Measurements from ENCODE around the gene PTPRE. TPM values are rescaled to one million over a fixed set of nuclear protein-coding genes. Genes with fewer than 3 reads are reported as not detected.

PTPRE gene
- total and polyA plus RNA-seq, 2 donors: 12.3 to 15.2 TPM

- Histone ChIP-seq H3K27ac (ENCODE audit: low read depth in 1 of 2, low read length in 1 of 2) (no peak overlapping the region), H3K4me3 (ENCODE audit: low read length in 2 of 2) (no peak overlapping the region), H3K36me3 (ENCODE audit: control insufficient read depth in 2 of 2, insufficient read depth in 2 of 2, low read length in 1 of 2) (no peaks in the 10 kb centered on the region), H3K4me1 (ENCODE audit: control insufficient read depth in 2 of 2, insufficient read depth in 2 of 2, low read length in 2 of 2) (no peaks in the 10 kb centered on the region), H3K27me3 (ENCODE audit: control insufficient read depth in 2 of 2, insufficient read depth in 1 of 2, low read length in 1 of 2) (peaks cover 0 to under 1% of the 10 kb centered on the region in 2 donors), H3K9me3 (ENCODE audit: control insufficient read depth in 2 of 2, insufficient read depth in 1 of 2, low read length in 1 of 2) (no peaks in the 10 kb centered on the region)
- 65% methylated on average over 3 of the region's 3 CpGs for WGBS
- DNase-seq (ENCODE audit: low read depth in 6 of 9, low spot score in 9 of 9): no peak
Observed at GRCh38 chr10:127899766-127900387, 7.0 kb upstream of the PTPRE start.

GRCh38 chr10:127903789-127904188 lies 3.1 kb upstream of the PTPRE start:
- no peaks in the 10 kb centered on the region for H3K4me1 ChIP-seq (ENCODE audit: control insufficient read depth in 2 of 2, insufficient read depth in 2 of 2, low read length in 2 of 2)
- H3K27me3 ChIP-seq (ENCODE audit: control insufficient read depth in 2 of 2, insufficient read depth in 1 of 2, low read length in 1 of 2): peaks cover 10 to 36% of the 10 kb centered on the region in 2 donors
- no peak overlapping the region for H3K27ac ChIP-seq (ENCODE audit: low read depth in 1 of 2, low read length in 1 of 2)
- 96% methylated on average over 5 of the region's 5 CpGs for WGBS
- DNase-seq (ENCODE audit: low read depth in 6 of 9, low spot score in 9 of 9): no peak
- no peaks in the 10 kb centered on the region for H3K36me3 ChIP-seq (ENCODE audit: control insufficient read depth in 2 of 2, insufficient read depth in 2 of 2, low read length in 1 of 2)
- H3K9me3 ChIP-seq (ENCODE audit: control insufficient read depth in 2 of 2, insufficient read depth in 1 of 2, low read length in 1 of 2): no peaks in the 10 kb centered on the region
- H3K4me3 ChIP-seq (ENCODE audit: low read length in 2 of 2): no peak overlapping the region

GRCh38 chr10:127904311-127905000 lies 2.4 kb upstream of the PTPRE start:
- Histone ChIP-seq H3K9me3 (ENCODE audit: control insufficient read depth in 2 of 2, insufficient read depth in 1 of 2, low read length in 1 of 2) (no peaks in the 10 kb centered on the region), H3K27me3 (ENCODE audit: control insufficient read depth in 2 of 2, insufficient read depth in 1 of 2, low read length in 1 of 2) (peaks cover 12 to 42% of the 10 kb centered on the region in 2 donors), H3K4me3 (ENCODE audit: low read length in 2 of 2) (no peak overlapping the region), H3K36me3 (ENCODE audit: control insufficient read depth in 2 of 2, insufficient read depth in 2 of 2, low read length in 1 of 2) (no peaks in the 10 kb centered on the region), H3K4me1 (ENCODE audit: control insufficient read depth in 2 of 2, insufficient read depth in 2 of 2, low read length in 2 of 2) (no peaks in the 10 kb centered on the region), H3K27ac (ENCODE audit: low read depth in 1 of 2, low read length in 1 of 2) (no peak overlapping the region)
- no peak for DNase-seq (ENCODE audit: low read depth in 6 of 9, low spot score in 9 of 9)
- WGBS: 96% methylated on average over 5 of the region's 5 CpGs

DNA sequence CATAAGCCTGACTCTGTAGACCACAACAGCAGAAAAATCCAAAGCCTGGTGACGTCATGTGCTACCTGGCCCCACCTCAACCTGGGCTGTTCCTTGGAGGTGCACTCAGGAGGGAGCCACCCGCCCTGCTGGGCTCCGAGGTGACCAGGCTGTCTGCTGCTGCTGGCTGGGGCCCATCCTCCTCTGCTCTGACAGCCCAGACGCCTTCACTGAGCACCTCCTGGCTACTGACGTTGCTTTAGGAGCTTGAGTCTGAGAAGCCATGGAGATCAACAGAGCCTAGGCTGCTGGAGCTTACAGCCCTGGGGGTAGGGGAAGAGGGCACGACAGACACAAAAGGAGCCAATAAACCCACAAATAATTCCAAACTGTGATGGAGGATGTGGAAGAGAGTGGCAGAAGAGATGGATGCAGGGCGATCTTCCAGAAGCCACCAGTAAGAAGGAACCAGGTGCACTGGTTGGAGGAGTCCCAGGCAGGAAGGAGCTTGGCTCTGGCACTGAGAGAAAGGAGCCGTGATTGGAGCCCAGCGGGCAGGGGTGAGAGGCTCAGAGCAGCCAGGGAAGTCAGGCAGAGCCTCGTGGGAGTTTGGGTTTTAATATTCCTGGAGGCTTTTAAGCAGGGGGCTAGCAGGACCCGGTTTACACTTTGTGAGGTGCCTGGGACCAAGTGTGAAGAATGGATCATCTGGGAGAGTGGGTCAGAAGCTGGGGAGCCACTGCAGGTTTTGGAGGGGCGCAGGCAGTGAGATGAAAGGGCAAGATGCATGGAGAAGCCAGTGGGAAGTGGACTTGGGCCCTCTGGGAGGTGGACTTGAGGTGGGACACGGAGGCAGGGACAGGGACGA lies 1.7 kb upstream of the PTPRE start:
- no peak overlapping the region for H3K4me3 ChIP-seq (ENCODE audit: low read length in 2 of 2)
- no peaks in the 10 kb centered on the region for H3K9me3 ChIP-seq (ENCODE audit: control insufficient read depth in 2 of 2, insufficient read depth in 1 of 2, low read length in 1 of 2)
- no peak for DNase-seq (ENCODE audit: low read depth in 6 of 9, low spot score in 9 of 9)
- H3K4me1 ChIP-seq (ENCODE audit: control insufficient read depth in 2 of 2, insufficient read depth in 2 of 2, low read length in 2 of 2): no peaks in the 10 kb centered on the region
- H3K27me3 ChIP-seq (ENCODE audit: control insufficient read depth in 2 of 2, insufficient read depth in 1 of 2, low read length in 1 of 2): peaks cover 12 to 44% of the 10 kb centered on the region in 2 donors
- no peaks in the 10 kb centered on the region for H3K36me3 ChIP-seq (ENCODE audit: control insufficient read depth in 2 of 2, insufficient read depth in 2 of 2, low read length in 1 of 2)
- 94% methylated on average over 14 of the region's 14 CpGs for WGBS
- H3K27ac ChIP-seq (ENCODE audit: low read depth in 1 of 2, low read length in 1 of 2): no peak overlapping the region

DNA sequence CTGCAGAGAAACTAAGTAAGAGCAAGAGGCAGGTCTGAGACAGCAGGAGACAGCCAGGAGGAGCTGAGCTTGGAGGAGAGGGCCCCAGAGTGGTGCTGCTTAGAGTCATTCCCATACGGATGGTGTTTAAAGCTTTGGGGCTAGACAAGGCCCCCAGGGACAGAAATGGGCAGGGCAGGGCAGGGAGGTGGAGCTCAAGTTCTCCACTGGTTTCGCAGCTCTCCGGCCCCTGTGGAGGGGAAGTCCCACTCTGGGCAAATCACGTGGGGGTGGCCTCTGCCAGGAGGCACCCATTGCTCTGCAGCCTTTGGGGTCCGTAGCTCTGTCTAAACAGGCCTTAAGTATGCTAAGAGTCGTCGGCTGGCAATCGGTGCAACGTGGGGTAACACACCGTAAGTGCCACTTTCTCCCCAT lies 1.0 kb upstream of the PTPRE start:
- H3K27ac ChIP-seq (ENCODE audit: low read depth in 1 of 2, low read length in 1 of 2): no peak overlapping the region
- no peaks in the 10 kb centered on the region for H3K36me3 ChIP-seq (ENCODE audit: control insufficient read depth in 2 of 2, insufficient read depth in 2 of 2, low read length in 1 of 2)
- no peaks in the 10 kb centered on the region for H3K9me3 ChIP-seq (ENCODE audit: control insufficient read depth in 2 of 2, insufficient read depth in 1 of 2, low read length in 1 of 2)
- H3K4me3 ChIP-seq (ENCODE audit: low read length in 2 of 2): no peak overlapping the region
- H3K27me3 ChIP-seq (ENCODE audit: control insufficient read depth in 2 of 2, insufficient read depth in 1 of 2, low read length in 1 of 2): peaks cover 12 to 44% of the 10 kb centered on the region in 2 donors
- no peaks in the 10 kb centered on the region for H3K4me1 ChIP-seq (ENCODE audit: control insufficient read depth in 2 of 2, insufficient read depth in 2 of 2, low read length in 2 of 2)
- no peak for DNase-seq (ENCODE audit: low read depth in 6 of 9, low spot score in 9 of 9)
- 96% methylated on average over 10 of the region's 10 CpGs for WGBS

DNA sequence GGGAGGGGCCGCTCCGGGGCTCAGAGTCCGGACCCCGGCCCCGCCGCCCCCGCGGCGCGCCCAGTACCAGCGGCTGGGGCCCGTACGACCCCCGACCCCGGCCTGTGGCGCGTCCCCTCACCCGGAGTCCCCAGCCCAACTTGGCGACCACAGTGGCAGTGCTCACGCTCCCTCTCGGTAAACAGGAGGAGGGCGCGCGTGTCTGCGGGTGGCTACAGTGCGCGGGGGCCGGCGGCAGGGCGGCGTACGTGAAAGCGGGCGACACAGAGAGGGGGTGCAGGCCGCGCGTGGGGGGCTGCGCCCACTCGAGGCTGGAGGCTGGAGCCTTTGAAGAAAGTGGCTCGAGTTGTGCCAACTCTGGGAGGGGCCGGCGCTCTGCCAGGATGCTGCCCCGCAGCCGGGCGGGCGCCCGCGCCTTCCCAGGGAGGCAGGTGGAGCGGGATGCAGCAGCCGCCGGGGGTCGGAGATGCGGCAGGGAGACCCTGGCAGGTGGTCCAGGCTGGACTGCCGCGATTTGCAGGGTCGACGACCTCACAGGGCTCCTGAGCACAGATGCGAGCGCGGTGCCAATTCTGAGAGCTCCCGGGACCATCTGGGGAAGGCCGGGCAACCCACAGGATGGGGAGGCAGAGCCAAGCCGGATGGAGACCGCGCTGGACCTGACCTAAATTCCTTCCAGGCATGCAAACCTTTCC lies 655 bp downstream of the PTPRE start:
- Histone ChIP-seq H3K27me3 (ENCODE audit: control insufficient read depth in 2 of 2, insufficient read depth in 1 of 2, low read length in 1 of 2) (peaks cover 12 to 44% of the 10 kb centered on the region in 2 donors), H3K4me1 (ENCODE audit: control insufficient read depth in 2 of 2, insufficient read depth in 2 of 2, low read length in 2 of 2) (peaks cover 0 to 2% of the 10 kb centered on the region in 2 donors), H3K27ac (ENCODE audit: low read depth in 1 of 2, low read length in 1 of 2) (peak overlapping the region in 1 of 2 donors; percentile 32), H3K9me3 (ENCODE audit: control insufficient read depth in 2 of 2, insufficient read depth in 1 of 2, low read length in 1 of 2) (no peaks in the 10 kb centered on the region), H3K4me3 (ENCODE audit: low read length in 2 of 2) (peak overlapping the region in 1 of 2 donors; percentile 62), H3K36me3 (ENCODE audit: control insufficient read depth in 2 of 2, insufficient read depth in 2 of 2, low read length in 1 of 2) (no peaks in the 10 kb centered on the region)
- no peak for DNase-seq (ENCODE audit: low read depth in 6 of 9, low spot score in 9 of 9)
- 6% methylated on average over 65 of the region's 65 CpGs for WGBS

DNA sequence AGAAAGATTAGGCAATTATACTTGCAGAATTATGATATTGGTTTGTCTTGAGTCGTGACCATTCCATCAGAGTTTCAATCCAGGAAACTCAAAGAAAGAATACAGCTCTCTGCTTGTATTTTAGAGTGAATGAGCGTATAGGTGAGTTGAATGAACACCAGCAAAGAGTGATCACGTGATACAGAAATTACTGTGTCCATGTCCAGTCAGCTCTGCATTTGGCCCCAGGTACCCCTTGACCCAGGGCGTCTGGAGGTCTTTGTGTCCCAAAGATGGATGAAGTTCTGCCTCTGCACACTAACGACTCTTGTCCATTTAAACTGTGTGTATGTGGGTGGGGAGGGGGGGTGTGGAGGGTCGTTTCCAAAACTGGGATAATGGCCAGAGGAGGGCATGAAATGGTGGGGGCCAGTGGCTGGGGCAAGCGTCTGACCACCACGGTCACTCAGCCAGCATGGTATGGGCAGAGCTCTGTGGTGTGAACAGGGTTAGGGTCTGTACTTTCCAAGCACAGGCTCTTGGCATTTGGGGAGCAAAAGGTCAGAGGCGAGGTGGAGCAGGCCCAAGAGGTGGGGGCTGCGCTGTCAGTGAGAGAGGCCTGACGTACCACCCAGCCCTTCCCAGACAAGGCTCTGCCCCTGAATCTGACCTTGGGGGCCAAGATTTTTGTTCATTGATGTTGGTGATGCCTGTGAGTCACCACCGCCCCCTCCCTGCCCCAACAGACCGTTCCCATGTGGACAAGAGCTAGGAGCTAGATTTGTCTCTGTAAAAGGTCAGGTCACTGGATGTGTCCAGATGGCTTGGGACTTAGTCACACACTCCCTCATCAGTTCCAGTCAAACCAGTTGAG lies 1.4 kb downstream of the PTPRE start:
- no peaks in the 10 kb centered on the region for H3K9me3 ChIP-seq (ENCODE audit: control insufficient read depth in 2 of 2, insufficient read depth in 1 of 2, low read length in 1 of 2)
- WGBS: 89% methylated on average over 13 of the region's 13 CpGs
- peak overlapping the region in 1 of 2 donors; percentile 8 for H3K27ac ChIP-seq (ENCODE audit: low read depth in 1 of 2, low read length in 1 of 2)
- peaks cover 0 to 2% of the 10 kb centered on the region in 2 donors for H3K4me1 ChIP-seq (ENCODE audit: control insufficient read depth in 2 of 2, insufficient read depth in 2 of 2, low read length in 2 of 2)
- H3K27me3 ChIP-seq (ENCODE audit: control insufficient read depth in 2 of 2, insufficient read depth in 1 of 2, low read length in 1 of 2): peaks cover 12 to 44% of the 10 kb centered on the region in 2 donors
- no peaks in the 10 kb centered on the region for H3K36me3 ChIP-seq (ENCODE audit: control insufficient read depth in 2 of 2, insufficient read depth in 2 of 2, low read length in 1 of 2)
- H3K4me3 ChIP-seq (ENCODE audit: low read length in 2 of 2): no peak overlapping the region
- DNase-seq (ENCODE audit: low read depth in 6 of 9, low spot score in 9 of 9): no peak

GRCh38 chr10:127908959-127909267 lies 2.0 kb downstream of the PTPRE start:
- peaks cover 0 to 2% of the 10 kb centered on the region in 2 donors for H3K4me1 ChIP-seq (ENCODE audit: control insufficient read depth in 2 of 2, insufficient read depth in 2 of 2, low read length in 2 of 2)
- no peaks in the 10 kb centered on the region for H3K9me3 ChIP-seq (ENCODE audit: control insufficient read depth in 2 of 2, insufficient read depth in 1 of 2, low read length in 1 of 2)
- H3K36me3 ChIP-seq (ENCODE audit: control insufficient read depth in 2 of 2, insufficient read depth in 2 of 2, low read length in 1 of 2): no peaks in the 10 kb centered on the region
- no peak overlapping the region for H3K27ac ChIP-seq (ENCODE audit: low read depth in 1 of 2, low read length in 1 of 2)
- 98% methylated on average over 8 of the region's 8 CpGs for WGBS
- H3K27me3 ChIP-seq (ENCODE audit: control insufficient read depth in 2 of 2, insufficient read depth in 1 of 2, low read length in 1 of 2): peaks cover 12 to 44% of the 10 kb centered on the region in 2 donors
- no peak overlapping the region for H3K4me3 ChIP-seq (ENCODE audit: low read length in 2 of 2)
- DNase-seq (ENCODE audit: low read depth in 6 of 9, low spot score in 9 of 9): no peak

All from thymus (tissue), 11 donors.